Measurements from ENCODE around the gene ZNF239.

Gene ZNF239

GRCh38 chr10:43585981-43586729, 11.7 kb upstream of the ZNF239 start:
- Histone ChIP-seq H3K27ac (ENCODE audit: low read length) (no peak overlapping the region), H3K4me1 (ENCODE audit: low read length) (no peaks in the 10 kb centered on the region), H3K4me3 (ENCODE audit: low read length) (no peak overlapping the region), H3F3A (ENCODE audit: insufficient read depth, low read length) (no peaks in the 10 kb centered on the region), H4K20me1 (ENCODE audit: insufficient read depth, low read length) (no peaks in the 10 kb centered on the region), H3K27me3 (replicated peaks; ENCODE audit: insufficient read depth, low read length) (no peaks in the 10 kb centered on the region), H3K9ac (ENCODE audit: low read length) (no peak overlapping the region), H3K79me2 (ENCODE audit: low read length) (no peaks in the 10 kb centered on the region), H3K4me2 (ENCODE audit: low read depth, low read length) (no peak overlapping the region), H3K36me3 (replicated peaks; ENCODE audit: insufficient read depth, low read length) (no peaks in the 10 kb centered on the region), H2AFZ (ENCODE audit: low read length) (no peak overlapping the region), H3K9me2 (replicated peaks; ENCODE audit: insufficient read depth, low read length) (no peaks in the 10 kb centered on the region), H3K9me3 (replicated peaks; ENCODE audit: insufficient read depth, low read length) (no peaks in the 10 kb centered on the region)
- TF ChIP-seq EZH2phosphoT487 (IDR thresholded peaks at IDR 0.05; ENCODE audit: low read length) (no peak), CTCF (IDR thresholded peaks at IDR 0.05; ENCODE audit: low read length) (no peak), EZH2 (optimal IDR thresholded peaks at IDR 0.05; ENCODE audit: low read depth, low read length) (no peak)
- DNase-seq: no peak

GRCh38 chr10:43585046-43585445, 10.6 kb upstream of the ZNF239 start:
- no peaks in the 10 kb centered on the region for H3K27me3 ChIP-seq (replicated peaks; ENCODE audit: insufficient read depth, low read length)
- no peaks in the 10 kb centered on the region for H4K20me1 ChIP-seq (ENCODE audit: insufficient read depth, low read length)
- H3K36me3 ChIP-seq (replicated peaks; ENCODE audit: insufficient read depth, low read length): no peaks in the 10 kb centered on the region
- H3K79me2 ChIP-seq (ENCODE audit: low read length): no peaks in the 10 kb centered on the region
- no peaks in the 10 kb centered on the region for H3F3A ChIP-seq (ENCODE audit: insufficient read depth, low read length)
- H3K9me2 ChIP-seq (replicated peaks; ENCODE audit: insufficient read depth, low read length): no peaks in the 10 kb centered on the region
- no peak for DNase-seq
- no peak overlapping the region for H3K4me2 ChIP-seq (ENCODE audit: low read depth, low read length)
- no peak overlapping the region for H3K4me3 ChIP-seq (ENCODE audit: low read length)
- TF ChIP-seq CTCF (IDR thresholded peaks at IDR 0.05; ENCODE audit: low read length) (no peak), EZH2phosphoT487 (IDR thresholded peaks at IDR 0.05; ENCODE audit: low read length) (no peak), EZH2 (optimal IDR thresholded peaks at IDR 0.05; ENCODE audit: low read depth, low read length) (no peak)
- no peaks in the 10 kb centered on the region for H3K9me3 ChIP-seq (replicated peaks; ENCODE audit: insufficient read depth, low read length)
- no peak overlapping the region for H2AFZ ChIP-seq (ENCODE audit: low read length)
- no peak overlapping the region for H3K9ac ChIP-seq (ENCODE audit: low read length)
- H3K4me1 ChIP-seq (ENCODE audit: low read length): no peaks in the 10 kb centered on the region
- no peak overlapping the region for H3K27ac ChIP-seq (ENCODE audit: low read length)

- Histone ChIP-seq H3K36me3 (replicated peaks; ENCODE audit: insufficient read depth, low read length) (no peaks in the 10 kb centered on the region), H3K27me3 (replicated peaks; ENCODE audit: insufficient read depth, low read length) (no peaks in the 10 kb centered on the region), H4K20me1 (ENCODE audit: insufficient read depth, low read length) (no peaks in the 10 kb centered on the region), H3K9me3 (replicated peaks; ENCODE audit: insufficient read depth, low read length) (no peaks in the 10 kb centered on the region), H3K4me1 (ENCODE audit: low read length) (no peaks in the 10 kb centered on the region), H3K9me2 (replicated peaks; ENCODE audit: insufficient read depth, low read length) (no peaks in the 10 kb centered on the region), H3K9ac (ENCODE audit: low read length) (no peak overlapping the region), H3K4me2 (ENCODE audit: low read depth, low read length) (no peak overlapping the region), H3F3A (ENCODE audit: insufficient read depth, low read length) (no peaks in the 10 kb centered on the region), H3K79me2 (ENCODE audit: low read length) (no peaks in the 10 kb centered on the region), H3K27ac (ENCODE audit: low read length) (no peak overlapping the region), H2AFZ (ENCODE audit: low read length) (no peak overlapping the region), H3K4me3 (ENCODE audit: low read length) (no peak overlapping the region)
- TF ChIP-seq EZH2 (optimal IDR thresholded peaks at IDR 0.05; ENCODE audit: low read depth, low read length) (no peak), EZH2phosphoT487 (IDR thresholded peaks at IDR 0.05; ENCODE audit: low read length) (no peak), CTCF (IDR thresholded peaks at IDR 0.05; ENCODE audit: low read length) (no peak)
- no peak for DNase-seq
These were observed 9.6 kb upstream of the ZNF239 start for GRCh38 chr10:43584051-43584450.
